NB4 (cell line): ENCODE results near the gene UGT1A5.

Source experiments
- CTCF ChIP-seq: IDR thresholded peaks from one replicate; pipeline ENCODE4 v1.5.1; 2012; ENCODE audit warnings: low read depth, low read length
- POLR2A ChIP-seq: IDR thresholded peaks from 2 replicates; pipeline ENCODE4 v1.6.1; 2011; ENCODE audit warnings: mild to moderate bottlenecking; ENCODE audit not compliant: insufficient read length; ENCODE audit errors: extremely low read depth

GRCh38 chr2:233686928-233687327 lies 25.8 kb upstream of the UGT1A5 start:
- no peak for TF ChIP-seq POLR2A
- TF ChIP-seq CTCF, result no peak
